Left ventricle myocardium superior (tissue), 1 donor: ENCODE results near the gene CER1. TPM values are rescaled to one million over a fixed set of nuclear protein-coding genes. Genes with fewer than 3 reads are reported as not detected.

Experiments
- ATAC-seq: fragments of 200-7000 bp; cut with Tn5 transposase; one replicate; pipeline ENCODE4 v1.9.1; 2020; ENCODE audit warnings: mild to moderate bottlenecking, moderate library complexity
- DNase-seq: peaks from one replicate; pipeline ENCODE4 v3.0.0-alpha.2; 2020
- intact Hi-C: fragments of 100-400 bp; cut with micrococcal nuclease; formaldehyde crosslinking; loops from one replicate; pipeline ENCODE4 v1.11.0; 2022
- long read RNA-seq: library from polyadenylated mRNA; unstranded; transcript quantifications from one replicate; pipeline ENCODE4 v2.0.0, GENCODE V29; 2021
- total RNA-seq: library from RNA; stranded (reverse); fragmentation: NEBNext Ultra II Directional; extraction: Animal tissue kit (Norgen Biotek cat#: 25700); gene quantifications from one replicate; pipeline ENCODE4 v1.2.1, GENCODE V29; 2021
- donor health status: DM: no; HTN: yes; CAD: no; lungs with severe emphysema.

The CER1 gene
- not detected for total RNA-seq
- long read RNA-seq = 0 reads

GRCh38 chr9:14722391-14723035 is at the start of gene CER1:
CER1 (minus strand) TSS chr9:14722733; CDS start chr9:14722672, 61 bp downstream.
- no peak for ATAC-seq
- DNase-seq = no peak
- intact Hi-C loops = no loop called here

- no peak for ATAC-seq
- intact Hi-C loops = no loop called here
- no peak for DNase-seq
Observed at GRCh38 chr9:14770592-14770991, 48.1 kb upstream of the CER1 start.

GRCh38 chr9:14769230-14769571 is 46.7 kb upstream of the CER1 start:
- DNase-seq (no peak), ATAC-seq (peak; percentile 60)
- intact Hi-C loops = loop anchor here (5.0 kb wide), 1 partner anchor 152 kb away; no protein-coding TSS in a partner anchor

GRCh38 chr9:14768405-14769229 is 46.1 kb upstream of the CER1 start:
- ATAC-seq (peak; percentile 41), DNase-seq (peak; percentile 21)
- intact Hi-C loops = loop anchor here (5.0 kb wide), 1 partner anchor 151 kb away; no protein-coding TSS in a partner anchor

- intact Hi-C loops = loop anchor here (5.0 kb wide), 1 partner anchor 149 kb away; no protein-coding TSS in a partner anchor
- ATAC-seq (no peak), DNase-seq (no peak)
Observed at GRCh38 chr9:14766299-14766698, 43.8 kb upstream of the CER1 start.

GRCh38 chr9:14761584-14761983 is 39.1 kb upstream of the CER1 start:
- intact Hi-C loops = no loop called here
- no peak for ATAC-seq
- DNase-seq = no peak

- ATAC-seq = no peak
- DNase-seq = no peak
- intact Hi-C loops = no loop called here
Observed at GRCh38 chr9:14760060-14760459, 37.5 kb upstream of the CER1 start.

- DNase-seq = no peak
- ATAC-seq = no peak
- intact Hi-C loops = no loop called here
Observed at GRCh38 chr9:14756291-14756690, 33.8 kb upstream of the CER1 start.

GRCh38 chr9:14752871-14753270 is 30.3 kb upstream of the CER1 start:
- no peak for DNase-seq
- intact Hi-C loops = no loop called here

GRCh38 chr9:14752271-14752670 is 29.7 kb upstream of the CER1 start:
- peak; percentile 40 for ATAC-seq
- DNase-seq = peak; percentile 30
- intact Hi-C loops = no loop called here

More at GRCh38 chr9:14752871-14753270, 30.3 kb upstream of the CER1 start:
- no peak for ATAC-seq

- intact Hi-C loops = no loop called here
- DNase-seq (no peak), ATAC-seq (peak; percentile 60)
Observed at GRCh38 chr9:14750821-14751220, 28.3 kb upstream of the CER1 start.

GRCh38 chr9:14749741-14750211 is 27.2 kb upstream of the CER1 start:
- intact Hi-C loops = no loop called here
- DNase-seq (no peak), ATAC-seq (no peak)

- ATAC-seq = no peak
- DNase-seq = no peak
- intact Hi-C loops = no loop called here
Observed at GRCh38 chr9:14748373-14748772, 25.8 kb upstream of the CER1 start.

- ATAC-seq = no peak
- intact Hi-C loops = no loop called here
- DNase-seq = no peak
Observed at GRCh38 chr9:14747111-14747510, 24.6 kb upstream of the CER1 start.

GRCh38 chr9:14746626-14747025 is 24.1 kb upstream of the CER1 start:
- intact Hi-C loops = no loop called here
- DNase-seq (no peak), ATAC-seq (no peak)

- intact Hi-C loops = no loop called here
- ATAC-seq (no peak), DNase-seq (no peak)
Observed at GRCh38 chr9:14744768-14745167, 22.2 kb upstream of the CER1 start.

GRCh38 chr9:14741369-14741768 is 18.8 kb upstream of the CER1 start:
- no peak for ATAC-seq
- intact Hi-C loops = no loop called here
- no peak for DNase-seq

- intact Hi-C loops = no loop called here
- DNase-seq = no peak
- no peak for ATAC-seq
Observed at GRCh38 chr9:14733133-14733532, 10.6 kb upstream of the CER1 start.

GRCh38 chr9:14731294-14731981 is 8.9 kb upstream of the CER1 start:
- intact Hi-C loops = no loop called here
- ATAC-seq (no peak), DNase-seq (no peak)

GRCh38 chr9:14730461-14730898 is 7.9 kb upstream of the CER1 start:
- DNase-seq (no peak), ATAC-seq (peak; percentile 27)
- intact Hi-C loops = no loop called here
